Cardiac muscle cell (in vitro differentiated cells and primary cell): Measurements from ENCODE around the gene FOCAD. TPM values are rescaled to one million over a fixed set of nuclear protein-coding genes. Genes with fewer than 3 reads are reported as not detected.
A peak's percentile ranks its signal among the peaks of the same experiment; 100 is the strongest.

Experiments
- DNase-seq, 2 donors: peaks; one replicate each; pipeline versions ENCODE4 v3.0.0 to v3.0.0-alpha.2; 2010 to 2017; ENCODE audit warnings: low read depth in 1 of 2, low spot score in 1 of 2
- H3K27ac ChIP-seq: fragments of 200-600 bp; sonication (generic); 2 replicates; pipeline ENCODE4 v1.5.1; 2016
- H3K27me3 ChIP-seq: fragments of 200-600 bp; sonication (generic); 2 replicates; pipeline ENCODE4 v1.6.0; 2016; ENCODE audit warnings: control low read depth
- H3K36me3 ChIP-seq: fragments of 200-600 bp; sonication (generic); 2 replicates; pipeline ENCODE4 v1.5.1; 2016; ENCODE audit warnings: control low read depth
- H3K4me1 ChIP-seq: fragments of 200-600 bp; sonication (generic); 2 replicates; pipeline ENCODE4 v1.8.1; 2017; ENCODE audit warnings: low read depth, mild to moderate bottlenecking, mixed run types
- H3K4me3 ChIP-seq: fragments of 200-600 bp; sonication (generic); 2 replicates; pipeline ENCODE4 v1.5.1; 2016; ENCODE audit warnings: mild to moderate bottlenecking
- H3K9me3 ChIP-seq: fragments of 200-600 bp; sonication (generic); 2 replicates; pipeline ENCODE4 v1.5.1; 2017; ENCODE audit warnings: low read depth, mild to moderate bottlenecking, control low read depth
- polyA plus RNA-seq: library from polyadenylated mRNA; unstranded; fragments of >200 nt; fragmentation: Nextera tagmentation; extraction: Ambion mirVana; gene quantifications from 2 replicates; pipeline ENCODE4 v1.2.1, GENCODE V29; 2016
- total RNA-seq: library from RNA; depleted of rRNA; stranded (reverse); fragments of >200 nt; gene quantifications from 2 replicates; pipeline ENCODE4 v1.2.3, GENCODE V29; 2016
- TF ChIP-seq, protein P1 (sequence below): IDR thresholded peaks from 2 replicates; pipeline ENCODE4 v1.5.1; 2012; ENCODE audit warnings: low read depth, mild to moderate bottlenecking, low read length

The FOCAD gene
- total and polyA plus RNA-seq, 2 experiments from 2014 or later: 32.9 to 57.0 TPM

DNA sequence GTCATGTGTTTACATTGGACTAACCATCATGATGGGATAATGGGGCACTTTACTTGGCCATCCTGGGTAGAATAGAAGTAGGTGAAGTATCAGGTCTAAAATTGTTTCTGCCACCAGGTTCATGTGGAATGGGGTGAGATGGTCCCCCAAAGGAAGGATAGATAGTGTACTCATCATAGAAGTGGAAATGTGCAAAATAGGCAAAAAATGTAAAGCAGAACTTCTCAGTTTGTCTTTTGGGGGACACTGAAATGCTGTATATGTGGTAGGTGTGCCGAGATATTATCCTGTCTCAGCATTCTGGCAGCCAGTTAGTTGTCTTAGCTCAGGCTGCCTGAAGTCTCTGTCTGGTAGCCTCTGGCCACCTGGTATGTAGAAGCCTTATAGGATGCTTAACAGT is 107.6 kb downstream of the FOCAD start:
- no peak overlapping the region for H3K4me3 ChIP-seq
- peaks cover 6% of the 10 kb centered on the region for H3K4me1 ChIP-seq
- H3K36me3 ChIP-seq: peaks cover 6% of the 10 kb centered on the region
- no peak for DNase-seq
- TF ChIP-seq, protein P1, sequence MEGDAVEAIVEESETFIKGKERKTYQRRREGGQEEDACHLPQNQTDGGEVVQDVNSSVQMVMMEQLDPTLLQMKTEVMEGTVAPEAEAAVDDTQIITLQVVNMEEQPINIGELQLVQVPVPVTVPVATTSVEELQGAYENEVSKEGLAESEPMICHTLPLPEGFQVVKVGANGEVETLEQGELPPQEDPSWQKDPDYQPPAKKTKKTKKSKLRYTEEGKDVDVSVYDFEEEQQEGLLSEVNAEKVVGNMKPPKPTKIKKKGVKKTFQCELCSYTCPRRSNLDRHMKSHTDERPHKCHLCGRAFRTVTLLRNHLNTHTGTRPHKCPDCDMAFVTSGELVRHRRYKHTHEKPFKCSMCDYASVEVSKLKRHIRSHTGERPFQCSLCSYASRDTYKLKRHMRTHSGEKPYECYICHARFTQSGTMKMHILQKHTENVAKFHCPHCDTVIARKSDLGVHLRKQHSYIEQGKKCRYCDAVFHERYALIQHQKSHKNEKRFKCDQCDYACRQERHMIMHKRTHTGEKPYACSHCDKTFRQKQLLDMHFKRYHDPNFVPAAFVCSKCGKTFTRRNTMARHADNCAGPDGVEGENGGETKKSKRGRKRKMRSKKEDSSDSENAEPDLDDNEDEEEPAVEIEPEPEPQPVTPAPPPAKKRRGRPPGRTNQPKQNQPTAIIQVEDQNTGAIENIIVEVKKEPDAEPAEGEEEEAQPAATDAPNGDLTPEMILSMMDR: no peak
- H3K27ac ChIP-seq: no peak overlapping the region
- H3K27me3 ChIP-seq: no peaks in the 10 kb centered on the region
- no peaks in the 10 kb centered on the region for H3K9me3 ChIP-seq

DNA sequence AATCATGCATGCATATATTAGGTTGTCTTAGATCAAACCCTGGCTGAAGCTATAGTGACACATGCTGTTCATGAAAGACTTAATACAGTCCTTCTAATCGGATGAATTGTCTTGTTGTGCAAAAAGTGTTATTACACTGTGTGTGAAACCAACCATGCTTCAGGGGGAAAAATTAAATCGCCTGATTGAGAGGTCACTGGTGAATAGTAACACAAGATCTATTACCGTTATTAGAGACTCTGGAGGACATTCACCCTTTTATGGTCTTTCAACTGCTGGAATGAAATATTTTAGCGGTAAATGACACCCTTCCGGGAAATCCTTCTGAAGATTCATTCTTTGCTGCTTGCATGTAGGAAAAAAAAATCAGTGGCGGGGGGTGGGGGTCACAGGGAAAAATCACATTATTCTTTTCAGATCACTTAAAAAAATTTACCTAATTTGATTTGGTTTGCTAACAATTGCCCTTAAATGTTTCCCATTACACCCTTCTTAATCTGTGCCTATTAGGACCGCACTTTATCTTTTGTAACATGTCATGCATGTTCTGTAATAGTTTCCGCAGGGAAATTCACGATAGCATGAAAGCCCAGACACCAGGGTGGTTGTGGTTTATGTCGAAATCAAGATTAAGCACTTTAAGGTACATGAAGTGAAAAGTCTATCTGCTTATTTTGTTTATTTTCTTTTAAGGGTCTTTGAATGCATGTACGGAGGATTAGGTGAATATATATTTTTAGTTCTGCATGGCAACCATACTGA is 120.6 kb downstream of the FOCAD start:
- peaks cover 22% of the 10 kb centered on the region for H3K4me1 ChIP-seq
- no peak overlapping the region for H3K4me3 ChIP-seq
- no peaks in the 10 kb centered on the region for H3K27me3 ChIP-seq
- H3K27ac ChIP-seq: no peak overlapping the region
- H3K9me3 ChIP-seq: no peaks in the 10 kb centered on the region
- H3K36me3 ChIP-seq: no peaks in the 10 kb centered on the region
- peak in 1 of 2 donors; percentile 70 for DNase-seq
- TF ChIP-seq, protein P1: no peak

- H3K4me1 ChIP-seq: peaks cover 31% of the 10 kb centered on the region
- no peak for DNase-seq
- H3K27me3 ChIP-seq: no peaks in the 10 kb centered on the region
- H3K36me3 ChIP-seq: no peaks in the 10 kb centered on the region
- TF ChIP-seq, protein P1: no peak
- H3K4me3 ChIP-seq: no peak overlapping the region
- H3K27ac ChIP-seq: no peak overlapping the region
- no peaks in the 10 kb centered on the region for H3K9me3 ChIP-seq
These were observed 121.7 kb downstream of the FOCAD start for GRCh38 chr9:20805766-20806165.

GRCh38 chr9:20808002-20808401 is 123.9 kb downstream of the FOCAD start:
- no peaks in the 10 kb centered on the region for H3K36me3 ChIP-seq
- H3K9me3 ChIP-seq: no peaks in the 10 kb centered on the region
- TF ChIP-seq, protein P1: no peak
- no peak for DNase-seq
- H3K27ac ChIP-seq: no peak overlapping the region
- H3K27me3 ChIP-seq: no peaks in the 10 kb centered on the region
- peaks cover 31% of the 10 kb centered on the region for H3K4me1 ChIP-seq
- H3K4me3 ChIP-seq: no peak overlapping the region

DNA sequence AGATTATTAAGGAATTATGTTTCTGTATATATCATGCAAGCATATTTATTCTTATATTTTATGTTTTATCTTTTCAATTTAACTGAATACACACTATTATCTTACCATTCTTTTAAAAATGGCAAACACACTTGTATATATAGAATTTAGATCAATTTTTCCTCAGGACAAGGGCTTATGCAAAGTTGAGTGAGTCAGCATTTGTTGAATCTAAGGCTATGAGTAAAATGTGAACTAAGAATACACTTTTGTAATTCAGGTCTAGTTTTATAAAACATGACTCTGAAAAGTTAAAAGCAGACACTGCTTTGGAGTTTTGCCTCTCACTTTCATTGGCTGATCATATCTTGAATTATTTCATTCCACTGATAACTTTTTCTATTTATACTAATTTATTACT is 127.8 kb downstream of the FOCAD start:
- Histone ChIP-seq H3K9me3 (no peaks in the 10 kb centered on the region), H3K27me3 (no peaks in the 10 kb centered on the region), H3K4me1 (peaks cover 20% of the 10 kb centered on the region), H3K4me3 (no peak overlapping the region), H3K36me3 (no peaks in the 10 kb centered on the region), H3K27ac (no peak overlapping the region)
- TF ChIP-seq, protein P1: no peak
- peak in 1 of 2 donors; percentile 28 for DNase-seq
